RWPE1 (cell line): ENCODE data around the gene TAF4.
A peak's percentile ranks its signal among the peaks of the same experiment; 100 is the strongest.

ENCODE experiments used
- CTCF ChIA-PET: fragments of 350-600 bp; sonication (Branson Sonifier 250); formaldehyde crosslinking; extraction: SDS; loops from one replicate; lab custom pipeline; 2021; lab: Yijun Ruan, JAX
- POLR2A ChIA-PET: fragments of 400-600 bp; formaldehyde crosslinking; extraction: SDS; loops from one replicate; lab custom pipeline; 2020; ENCODE audit warnings: antibody characterized with exemption; ENCODE audit not compliant: low non-redundant PET; lab: Yijun Ruan, JAX
- DNase-seq: peaks from one replicate; pipeline ENCODE4 v3.0.0; 2012; ENCODE audit warnings: low spot score
- H3K27ac ChIP-seq: fragments of 450-650 bp; 2 replicates; pipeline ENCODE4 v1.5.1; 2017
- CTCF ChIP-seq: fragments of 450-650 bp; conservative IDR thresholded peaks from 2 replicates; pipeline ENCODE4 v1.5.1; 2017; ENCODE audit warnings: low read depth, mild to moderate bottlenecking

Gene TAF4

DNA sequence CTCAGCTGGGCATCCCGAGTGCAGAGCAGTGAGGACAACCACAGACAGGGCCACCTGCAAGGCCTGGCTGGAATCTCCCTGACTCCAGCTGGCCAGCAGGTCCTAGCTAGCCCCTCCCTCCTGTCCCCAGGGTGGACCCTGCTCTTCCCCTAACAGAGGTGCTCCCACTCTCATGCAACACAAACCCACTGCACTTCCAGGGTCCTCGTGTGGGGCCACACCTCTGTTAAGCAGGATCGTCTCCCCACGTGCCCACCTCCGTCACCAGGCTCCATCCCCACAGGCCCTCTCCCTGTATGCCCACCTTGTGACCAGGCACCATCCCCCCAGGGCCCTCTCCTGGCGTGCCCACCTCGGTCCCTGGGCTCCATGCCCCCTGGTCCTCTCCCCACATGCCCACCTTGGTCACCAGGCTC, 17.3 kb downstream of the TAF4 start:
- DNase-seq, result no peak
- H3K27ac ChIP-seq, result peak overlapping the region; percentile 8; the same call in 1 of the 2 replicates
- TF ChIP-seq CTCF, result no peak
- CTCF ChIA-PET, result interaction anchor here (1.5 kb wide), 1 partner anchor 37 kb away, joined by 4 read pairs; no protein-coding TSS in a partner anchor
- POLR2A ChIA-PET, result no interaction called here

DNA sequence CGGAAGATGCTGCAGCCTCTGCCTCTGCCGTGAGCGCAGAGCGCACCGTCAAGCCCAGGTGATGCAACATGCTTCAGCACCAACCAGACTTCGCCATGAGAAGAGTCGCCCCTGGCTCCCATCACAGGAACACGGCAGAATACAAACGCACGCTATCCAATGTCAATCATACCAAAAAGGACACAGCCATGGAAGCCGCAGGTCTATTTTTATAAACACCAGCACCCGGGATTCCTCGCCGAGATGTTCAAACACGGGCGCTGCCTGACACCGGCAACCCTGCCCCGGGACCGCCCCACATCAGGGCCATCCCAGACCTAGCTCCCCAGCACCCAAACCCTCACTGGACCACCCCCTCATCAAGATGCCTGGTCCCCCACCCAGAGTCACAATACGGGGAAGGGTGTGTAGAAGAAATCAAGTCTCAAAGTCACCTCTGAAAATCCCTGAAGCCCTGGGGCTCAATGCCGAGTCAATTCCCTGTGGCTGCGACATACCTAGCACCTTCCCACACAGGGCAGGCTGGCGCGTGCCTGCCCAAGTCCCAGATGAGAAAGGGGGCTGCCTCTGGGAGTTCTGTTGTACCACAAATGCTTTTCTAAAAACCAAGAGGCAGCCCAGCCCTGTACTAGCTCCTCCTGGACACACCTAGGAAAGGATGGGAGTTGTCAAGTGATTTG, 17.9 kb downstream of the TAF4 start:
- ChIA-PET POLR2A (no interaction called here), CTCF (interaction anchor here (0.6 to 1.5 kb wide), 2 partner anchors 28 to 37 kb away, joined by 3 to 4 read pairs; no protein-coding TSS in a partner anchor)
- DNase-seq, result no peak
- H3K27ac ChIP-seq, result peak overlapping the region; percentile 8; the same call in 1 of the 2 replicates
- TF ChIP-seq CTCF, result no peak

- no peak overlapping the region for H3K27ac ChIP-seq
- no peak for DNase-seq
- ChIA-PET POLR2A (interaction anchor here (0.6 kb wide), 1 partner anchor 653 kb away, joined by 3 read pairs; no protein-coding TSS in a partner anchor), CTCF (no interaction called here)
- no peak for TF ChIP-seq CTCF
Observed at GRCh38 chr20:62046431-62046830, 19.2 kb downstream of the TAF4 start.

- DNase-seq, result no peak
- ChIA-PET CTCF (interaction anchor here (0.5 kb wide), 1 partner anchor 24 kb away, joined by 4 read pairs; no protein-coding TSS in a partner anchor), POLR2A (interaction anchor here (0.6 kb wide), 1 partner anchor 654 kb away, joined by 3 read pairs; no protein-coding TSS in a partner anchor)
- no peak overlapping the region for H3K27ac ChIP-seq
- no peak for TF ChIP-seq CTCF
Observed at GRCh38 chr20:62045529-62046285, 20.0 kb downstream of the TAF4 start.

DNA sequence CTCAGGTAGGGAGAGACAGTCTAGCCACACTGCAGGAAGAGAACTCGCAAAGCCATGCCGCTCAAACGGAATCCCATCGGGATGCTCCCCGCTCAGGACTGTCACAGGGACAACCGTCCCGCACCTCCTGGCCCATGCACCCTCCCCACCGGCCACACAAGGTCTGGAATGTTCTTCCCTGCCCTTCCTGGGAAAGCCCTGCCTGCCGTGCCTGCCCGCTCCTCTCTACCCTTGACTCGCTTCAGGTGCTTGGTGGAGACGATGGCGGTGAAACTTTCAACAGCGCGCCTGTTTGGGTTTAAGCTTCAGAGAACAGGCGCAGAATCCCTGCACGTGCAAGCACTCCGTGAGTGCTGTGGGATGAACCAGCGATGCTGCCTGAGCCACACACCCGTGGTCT, 20.6 kb downstream of the TAF4 start:
- ChIA-PET CTCF (interaction anchor here (0.5 to 0.6 kb wide), 2 partner anchors 24 to 41 kb away, joined by 4 to 9 read pairs; no protein-coding TSS in a partner anchor), POLR2A (no interaction called here)
- DNase-seq, result no peak
- no peak for TF ChIP-seq CTCF
- H3K27ac ChIP-seq, result peak overlapping the region; percentile 13; the same call in 1 of the 2 replicates

GRCh38 chr20:62044631-62045030, 21.1 kb downstream of the TAF4 start:
- ChIA-PET POLR2A (no interaction called here), CTCF (interaction anchor here (0.6 kb wide), 1 partner anchor 41 kb away, joined by 9 read pairs; no protein-coding TSS in a partner anchor)
- no peak for DNase-seq
- TF ChIP-seq CTCF, result no peak
- peak overlapping the region; percentile 13; the same call in 1 of the 2 replicates for H3K27ac ChIP-seq
